HEK293 (cell line): Measurements from ENCODE around the gene OR4D5.

Experiments used
- CTCF ChIA-PET: fragments of 350-600 bp; formaldehyde crosslinking; extraction: SDS; loops from one replicate; lab custom pipeline; 2021; ENCODE audit warnings: antibody characterized with exemption; lab: Yijun Ruan, JAX
- POLR2A ChIA-PET: fragments of 300-600 bp; formaldehyde crosslinking; extraction: SDS; loops from one replicate; lab custom pipeline; 2020; ENCODE audit warnings: antibody characterized with exemption, inconsistent platforms; lab: Yijun Ruan, JAX
- H3K27ac ChIP-seq: fragments of 200-500 bp; sonication (Bioruptor generic); 2 replicates; pipeline ENCODE4 v1.5.1; 2014; ENCODE audit warnings: low read depth, low read length, control low read depth, inconsistent platforms; ENCODE audit errors: extremely low read depth
- H3K36me3 ChIP-seq, 2 experiments: fragments of 200-500 bp in 1 of 2; sonication (Bioruptor generic) in 1 of 2; 1 replicate in 1 of 2; 2 replicates in 1 of 2; pipeline ENCODE4 v1.5.1; 2014 to 2017; ENCODE audit warnings: inconsistent platforms in 2 of 2, low read length in 2 of 2; ENCODE audit not compliant: control insufficient read depth in 2 of 2, insufficient read depth in 1 of 2
- H3K4me1 ChIP-seq: fragments of 200-500 bp; sonication (Bioruptor generic); 2 replicates; pipeline ENCODE4 v1.5.1; 2014; ENCODE audit warnings: mild to moderate bottlenecking, low read length, inconsistent platforms; ENCODE audit not compliant: control insufficient read depth, insufficient read depth
- H3K4me3 ChIP-seq: 2 replicates; pipeline ENCODE4 v1.5.1; 2011; ENCODE audit warnings: low read depth, mild to moderate bottlenecking, control low read depth, low read length, moderate library complexity
- H3K9me3 ChIP-seq: fragments of 200-500 bp; sonication (Bioruptor generic); 2 replicates; pipeline ENCODE4 v1.5.1; 2014; ENCODE audit warnings: low read depth, low read length, inconsistent platforms; ENCODE audit not compliant: control insufficient read depth, insufficient read depth
- ATF2 ChIP-seq: fragments of 450-650 bp; formaldehyde crosslinking; IDR thresholded peaks from 2 replicates; pipeline ENCODE4 v1.5.1; 2016; ENCODE audit warnings: missing biosample characterization, missing genetic modification characterization, low read depth
- KLF16 ChIP-seq: fragments of 450-650 bp; formaldehyde crosslinking; IDR thresholded peaks from 2 replicates; pipeline ENCODE4 v1.5.1; 2017; ENCODE audit warnings: missing biosample characterization, missing genetic modification characterization
- KLF9 ChIP-seq: fragments of 450-650 bp; formaldehyde crosslinking; IDR thresholded peaks from 2 replicates; pipeline ENCODE4 v1.5.1; 2016; ENCODE audit warnings: missing biosample characterization, missing genetic modification characterization, low read depth
- MZF1 ChIP-seq: fragments of 450-650 bp; formaldehyde crosslinking; IDR thresholded peaks from 2 replicates; pipeline ENCODE4 v1.5.1; 2017; ENCODE audit warnings: missing biosample characterization, missing genetic modification characterization, borderline replicate concordance
- OVOL3 ChIP-seq: fragments of 450-650 bp; formaldehyde crosslinking; IDR thresholded peaks from 2 replicates; pipeline ENCODE4 v1.5.1; 2016; ENCODE audit warnings: missing biosample characterization, missing genetic modification characterization
- ZFP37 ChIP-seq: fragments of 450-650 bp; formaldehyde crosslinking; IDR thresholded peaks from 2 replicates; pipeline ENCODE4 v1.5.1; 2016; ENCODE audit warnings: missing biosample characterization, missing genetic modification characterization
- ZNF121 ChIP-seq: fragments of 450-650 bp; formaldehyde crosslinking; IDR thresholded peaks from 2 replicates; pipeline ENCODE4 v1.5.1; 2016; ENCODE audit warnings: missing biosample characterization, missing genetic modification characterization
- ZNF239 ChIP-seq: fragments of 450-650 bp; formaldehyde crosslinking; IDR thresholded peaks from 2 replicates; pipeline ENCODE4 v1.5.1; 2016; ENCODE audit warnings: missing biosample characterization, missing genetic modification characterization
- ZNF416 ChIP-seq: fragments of 450-650 bp; formaldehyde crosslinking; IDR thresholded peaks from 2 replicates; pipeline ENCODE4 v1.5.1; 2016; ENCODE audit warnings: missing biosample characterization, missing genetic modification characterization
- ZNF513 ChIP-seq: fragments of 450-650 bp; IDR thresholded peaks from 2 replicates; pipeline ENCODE4 v1.5.1; 2018; ENCODE audit warnings: missing biosample characterization, missing genetic modification characterization
- ZNF558 ChIP-seq: fragments of 450-650 bp; formaldehyde crosslinking; IDR thresholded peaks from 2 replicates; pipeline ENCODE4 v1.5.1; 2016; ENCODE audit warnings: missing biosample characterization, missing genetic modification characterization
- ZNF600 ChIP-seq: fragments of 450-650 bp; formaldehyde crosslinking; IDR thresholded peaks from 2 replicates; pipeline ENCODE4 v1.5.1; 2016; ENCODE audit warnings: missing biosample characterization, missing genetic modification characterization
- ZNF626 ChIP-seq: fragments of 450-650 bp; sonication (Bioruptor Pico); formaldehyde crosslinking; IDR thresholded peaks from 2 replicates; pipeline ENCODE4 v1.5.1; 2018; ENCODE audit warnings: missing biosample characterization, missing genetic modification characterization, inconsistent platforms
- ZNF639 ChIP-seq: fragments of 450-650 bp; formaldehyde crosslinking; IDR thresholded peaks from 2 replicates; pipeline ENCODE4 v1.5.1; 2016; ENCODE audit warnings: missing biosample characterization, missing genetic modification characterization
- TF ChIP-seq, protein P1 (sequence below): fragments of 450-650 bp; formaldehyde crosslinking; IDR thresholded peaks from 2 replicates; pipeline ENCODE4 v1.5.1; 2016; ENCODE audit warnings: missing biosample characterization, missing genetic modification characterization
- TF ChIP-seq, protein P2 (sequence below): fragments of 450-650 bp; formaldehyde crosslinking; IDR thresholded peaks from 2 replicates; pipeline ENCODE4; 2016; ENCODE audit warnings: missing biosample characterization, missing genetic modification characterization
- TF ChIP-seq, protein P3 (sequence below): fragments of 450-650 bp; formaldehyde crosslinking; IDR thresholded peaks from 2 replicates; pipeline ENCODE4 v1.5.1; 2016; ENCODE audit warnings: missing biosample characterization, missing genetic modification characterization
- TF ChIP-seq, protein P4 (sequence below): fragments of 450-650 bp; formaldehyde crosslinking; IDR thresholded peaks from 2 replicates; pipeline ENCODE4 v1.5.1; 2016; ENCODE audit warnings: missing biosample characterization, missing genetic modification characterization
- TF ChIP-seq, protein P5 (sequence below): fragments of 450-650 bp; formaldehyde crosslinking; IDR thresholded peaks from 2 replicates; pipeline ENCODE4 v1.5.1; 2016; ENCODE audit warnings: missing biosample characterization, missing genetic modification characterization

Gene OR4D5

DNA sequence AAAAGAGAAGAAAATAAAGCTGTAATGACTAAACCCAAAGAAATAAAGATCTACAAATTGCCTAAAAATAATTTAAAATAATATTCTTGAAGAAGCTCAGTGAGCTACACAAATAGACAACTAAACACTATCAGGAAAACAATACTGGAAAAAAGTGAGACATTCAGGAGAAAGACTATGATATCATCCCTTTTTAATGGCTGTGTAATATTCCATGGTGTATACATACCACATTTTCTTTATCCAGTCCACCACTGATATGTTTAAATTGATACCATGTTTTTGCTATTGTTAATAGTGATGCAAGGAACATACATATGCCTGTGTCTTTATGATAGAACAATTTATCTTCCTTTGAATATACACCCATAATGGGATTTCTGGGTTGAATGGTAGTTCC is 17.3 kb downstream of the OR4D5 start:
- TF ChIP-seq, protein P1, sequence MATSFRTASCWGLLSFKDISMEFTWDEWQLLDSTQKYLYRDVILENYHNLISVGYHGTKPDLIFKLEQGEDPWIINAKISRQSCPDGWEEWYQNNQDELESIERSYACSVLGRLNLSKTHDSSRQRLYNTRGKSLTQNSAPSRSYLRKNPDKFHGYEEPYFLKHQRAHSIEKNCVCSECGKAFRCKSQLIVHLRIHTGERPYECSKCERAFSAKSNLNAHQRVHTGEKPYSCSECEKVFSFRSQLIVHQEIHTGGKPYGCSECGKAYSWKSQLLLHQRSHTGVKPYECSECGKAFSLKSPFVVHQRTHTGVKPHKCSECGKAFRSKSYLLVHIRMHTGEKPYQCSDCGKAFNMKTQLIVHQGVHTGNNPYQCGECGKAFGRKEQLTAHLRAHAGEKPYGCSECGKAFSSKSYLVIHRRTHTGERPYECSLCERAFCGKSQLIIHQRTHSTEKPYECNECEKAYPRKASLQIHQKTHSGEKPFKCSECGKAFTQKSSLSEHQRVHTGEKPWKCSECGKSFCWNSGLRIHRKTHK (tag by site-specific recombination): no peak
- TF ChIP-seq ZNF239 (tag by site-specific recombination) (no peak), ZNF558 (tag by site-specific recombination) (no peak), ATF2 (tag by site-specific recombination) (no peak), ZNF416 (no peak), MZF1 (tag by site-specific recombination) (no peak), KLF9 (tag by site-specific recombination) (no peak), ZNF121 (tag by site-specific recombination) (no peak), ZNF513 (no peak), OVOL3 (tag by site-specific recombination) (no peak), ZFP37 (tag by site-specific recombination) (no peak), ZNF600 (no peak), ZNF639 (tag by site-specific recombination) (no peak), KLF16 (tag by site-specific recombination) (no peak), ZNF626 (tag by site-specific recombination) (no peak)
- TF ChIP-seq, protein P2, sequence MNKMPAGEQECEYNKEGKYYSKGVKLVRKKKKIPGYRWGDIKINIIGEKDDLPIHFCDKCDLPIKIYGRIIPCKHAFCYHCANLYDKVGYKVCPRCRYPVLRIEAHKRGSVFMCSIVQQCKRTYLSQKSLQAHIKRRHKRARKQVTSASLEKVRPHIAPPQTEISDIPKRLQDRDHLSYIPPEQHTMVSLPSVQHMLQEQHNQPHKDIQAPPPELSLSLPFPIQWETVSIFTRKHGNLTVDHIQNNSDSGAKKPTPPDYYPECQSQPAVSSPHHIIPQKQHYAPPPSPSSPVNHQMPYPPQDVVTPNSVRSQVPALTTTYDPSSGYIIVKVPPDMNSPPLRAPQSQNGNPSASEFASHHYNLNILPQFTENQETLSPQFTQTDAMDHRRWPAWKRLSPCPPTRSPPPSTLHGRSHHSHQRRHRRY (tag by site-specific recombination): no peak
- TF ChIP-seq, protein P3, sequence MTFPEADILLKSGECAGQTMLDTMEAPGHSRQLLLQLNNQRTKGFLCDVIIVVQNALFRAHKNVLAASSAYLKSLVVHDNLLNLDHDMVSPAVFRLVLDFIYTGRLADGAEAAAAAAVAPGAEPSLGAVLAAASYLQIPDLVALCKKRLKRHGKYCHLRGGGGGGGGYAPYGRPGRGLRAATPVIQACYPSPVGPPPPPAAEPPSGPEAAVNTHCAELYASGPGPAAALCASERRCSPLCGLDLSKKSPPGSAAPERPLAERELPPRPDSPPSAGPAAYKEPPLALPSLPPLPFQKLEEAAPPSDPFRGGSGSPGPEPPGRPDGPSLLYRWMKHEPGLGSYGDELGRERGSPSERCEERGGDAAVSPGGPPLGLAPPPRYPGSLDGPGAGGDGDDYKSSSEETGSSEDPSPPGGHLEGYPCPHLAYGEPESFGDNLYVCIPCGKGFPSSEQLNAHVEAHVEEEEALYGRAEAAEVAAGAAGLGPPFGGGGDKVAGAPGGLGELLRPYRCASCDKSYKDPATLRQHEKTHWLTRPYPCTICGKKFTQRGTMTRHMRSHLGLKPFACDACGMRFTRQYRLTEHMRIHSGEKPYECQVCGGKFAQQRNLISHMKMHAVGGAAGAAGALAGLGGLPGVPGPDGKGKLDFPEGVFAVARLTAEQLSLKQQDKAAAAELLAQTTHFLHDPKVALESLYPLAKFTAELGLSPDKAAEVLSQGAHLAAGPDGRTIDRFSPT (tag by site-specific recombination): no peak
- TF ChIP-seq, protein P4, sequence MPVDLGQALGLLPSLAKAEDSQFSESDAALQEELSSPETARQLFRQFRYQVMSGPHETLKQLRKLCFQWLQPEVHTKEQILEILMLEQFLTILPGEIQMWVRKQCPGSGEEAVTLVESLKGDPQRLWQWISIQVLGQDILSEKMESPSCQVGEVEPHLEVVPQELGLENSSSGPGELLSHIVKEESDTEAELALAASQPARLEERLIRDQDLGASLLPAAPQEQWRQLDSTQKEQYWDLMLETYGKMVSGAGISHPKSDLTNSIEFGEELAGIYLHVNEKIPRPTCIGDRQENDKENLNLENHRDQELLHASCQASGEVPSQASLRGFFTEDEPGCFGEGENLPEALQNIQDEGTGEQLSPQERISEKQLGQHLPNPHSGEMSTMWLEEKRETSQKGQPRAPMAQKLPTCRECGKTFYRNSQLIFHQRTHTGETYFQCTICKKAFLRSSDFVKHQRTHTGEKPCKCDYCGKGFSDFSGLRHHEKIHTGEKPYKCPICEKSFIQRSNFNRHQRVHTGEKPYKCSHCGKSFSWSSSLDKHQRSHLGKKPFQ (tag by site-specific recombination): no peak
- TF ChIP-seq, protein P5, sequence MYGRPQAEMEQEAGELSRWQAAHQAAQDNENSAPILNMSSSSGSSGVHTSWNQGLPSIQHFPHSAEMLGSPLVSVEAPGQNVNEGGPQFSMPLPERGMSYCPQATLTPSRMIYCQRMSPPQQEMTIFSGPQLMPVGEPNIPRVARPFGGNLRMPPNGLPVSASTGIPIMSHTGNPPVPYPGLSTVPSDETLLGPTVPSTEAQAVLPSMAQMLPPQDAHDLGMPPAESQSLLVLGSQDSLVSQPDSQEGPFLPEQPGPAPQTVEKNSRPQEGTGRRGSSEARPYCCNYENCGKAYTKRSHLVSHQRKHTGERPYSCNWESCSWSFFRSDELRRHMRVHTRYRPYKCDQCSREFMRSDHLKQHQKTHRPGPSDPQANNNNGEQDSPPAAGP (tag by site-specific recombination): no peak
- no peaks in the 10 kb centered on the region for H3K36me3 ChIP-seq
- no peak overlapping the region for H3K27ac ChIP-seq
- no peaks in the 10 kb centered on the region for H3K9me3 ChIP-seq
- CTCF ChIA-PET: no interaction called here
- POLR2A ChIA-PET: no interaction called here
- no peaks in the 10 kb centered on the region for H3K4me1 ChIP-seq
- H3K4me3 ChIP-seq: no peak overlapping the region
